PC-9 (cell line): Measurements from ENCODE around the gene TMA7B. TPM values are rescaled to one million over a fixed set of nuclear protein-coding genes. Genes with fewer than 3 reads are reported as not detected.

ENCODE experiments used
- BruUV-seq: library from RNA; stranded (reverse); fragments of 400-500 nt; replicated peaks from 2 replicates; lab custom pipeline; 2021; lab: Mats Ljungman, UMichigan
- CTCF ChIA-PET: fragments of 300-600 bp; sonication (Branson Sonifier 250); formaldehyde crosslinking; loops from one replicate; lab custom pipeline; 2022; ENCODE audit warnings: antibody characterized with exemption; lab: Charles Lee
- POLR2A ChIA-PET: fragments of 300-600 bp; sonication (Branson Sonifier 250); formaldehyde crosslinking; loops from one replicate; lab custom pipeline; 2022; ENCODE audit warnings: antibody characterized with exemption; ENCODE audit not compliant: unreplicated experiment; lab: Charles Lee
- DNase-seq, 2 experiments: peaks; one replicate each; pipeline versions ENCODE4 v3.0.0 to v3.0.0-alpha.2; 2015 to 2022; ENCODE audit warnings: mixed read lengths in 1 of 2
- H2AFZ ChIP-seq: fragments of 200-600 bp; sonication (generic); 2 replicates; pipeline ENCODE4 v1.8.1; 2017; ENCODE audit warnings: antibody characterized with exemption
- H3F3A ChIP-seq: fragments of 200-600 bp; sonication (generic); 2 replicates; pipeline ENCODE4 v1.8.1; 2017; ENCODE audit warnings: antibody characterized with exemption, mild to moderate bottlenecking, low read depth; ENCODE audit not compliant: insufficient read depth
- H3K27ac ChIP-seq: fragments of 200-600 bp; sonication (generic); 2 replicates; pipeline ENCODE4 v1.6.1; 2016; ENCODE audit warnings: mixed run types
- H3K27me3 ChIP-seq: fragments of 200-600 bp; sonication (generic); 2 replicates; pipeline ENCODE4 v1.6.1; 2016; ENCODE audit warnings: low read depth, mixed run types; ENCODE audit not compliant: insufficient read depth
- H3K36me3 ChIP-seq: fragments of 200-600 bp; sonication (generic); 2 replicates; pipeline ENCODE4 v1.6.1; 2016; ENCODE audit warnings: low read depth, mixed run types
- H3K4me1 ChIP-seq: fragments of 200-600 bp; sonication (generic); replicated peaks from 2 replicates; pipeline ENCODE4 v1.6.1; 2016; ENCODE audit warnings: mixed run types; ENCODE audit not compliant: insufficient read depth
- H3K4me2 ChIP-seq: fragments of 200-600 bp; sonication (generic); 2 replicates; pipeline ENCODE4 v1.6.1; 2017; ENCODE audit warnings: mixed run types
- H3K4me3 ChIP-seq: fragments of 200-600 bp; sonication (generic); 2 replicates; pipeline ENCODE4 v1.6.1; 2016; ENCODE audit warnings: mixed run types
- H3K79me2 ChIP-seq: fragments of 200-600 bp; sonication (generic); 2 replicates; pipeline ENCODE4 v1.6.1; 2017; ENCODE audit warnings: low read depth, mixed run types
- H3K9me2 ChIP-seq: fragments of 200-600 bp; sonication (generic); 2 replicates; pipeline ENCODE4 v1.8.1; 2017; ENCODE audit warnings: mild to moderate bottlenecking; ENCODE audit not compliant: insufficient read depth
- H3K9me3 ChIP-seq: fragments of 200-600 bp; sonication (generic); 2 replicates; pipeline ENCODE4 v1.8.1; 2016; ENCODE audit warnings: low read depth; ENCODE audit not compliant: insufficient read depth
- H4K20me1 ChIP-seq: fragments of 200-600 bp; sonication (generic); 2 replicates; pipeline ENCODE4 v1.8.1; 2017; ENCODE audit not compliant: insufficient read depth
- CTCF ChIP-seq: fragments of 200-600 bp; sonication (generic); conservative IDR thresholded peaks from 2 replicates; pipeline ENCODE4 v1.6.1; 2017; ENCODE audit warnings: mixed run types, antibody characterized with exemption, mild to moderate bottlenecking, moderate library complexity
- EZH2 ChIP-seq: fragments of 200-600 bp; sonication (generic); IDR thresholded peaks from 2 replicates; pipeline ENCODE4 v1.8.0; 2017; ENCODE audit warnings: antibody characterized with exemption, low read depth
- intact Hi-C: fragments of 100-400 bp; cut with micrococcal nuclease; formaldehyde crosslinking; loops from one replicate; pipeline ENCODE4 v1.10.0; 2022; ENCODE audit not compliant: unreplicated experiment
- total RNA-seq: library from RNA; stranded (reverse); gene quantifications from 2 replicates; pipeline ENCODE4 v1.2.3, GENCODE V29; 2021

TMA7B gene
- total RNA-seq, 1 experiment from 2014 or later: not detected

- Histone ChIP-seq H3K27me3 (peaks cover 69% of the 10 kb centered on the region), H3K9me3 (no peaks in the 10 kb centered on the region), H3K4me1 (no peaks in the 10 kb centered on the region), H3K27ac (no peak overlapping the region), H3K4me3 (no peak overlapping the region), H3K79me2 (no peaks in the 10 kb centered on the region), H3K9me2 (no peaks in the 10 kb centered on the region), H4K20me1 (no peaks in the 10 kb centered on the region; the same call in 1 of the 2 replicates), H2AFZ (no peak overlapping the region), H3K4me2 (no peak overlapping the region), H3F3A (no peaks in the 10 kb centered on the region), H3K36me3 (no peaks in the 10 kb centered on the region)
- TF ChIP-seq CTCF (no peak), EZH2 (no peak)
- DNase-seq: no peak
- POLR2A ChIA-PET: interaction anchor here (0.7 to 0.8 kb wide), 2 partner anchors 21 to 354 kb away, joined by 3 to 4 read pairs; no protein-coding TSS in a partner anchor
- BruUV-seq: no TSS peak
- CTCF ChIA-PET: no interaction called here
- intact Hi-C loops: no loop called here
These were observed 28.4 kb downstream of the TMA7B start for GRCh38 chr22:39988386-39989114.

- intact Hi-C loops: no loop called here
- no peak overlapping the region for H3K4me3 ChIP-seq
- POLR2A ChIA-PET: no interaction called here
- H2AFZ ChIP-seq: no peak overlapping the region
- no peak for DNase-seq
- H3K27me3 ChIP-seq: peaks cover 68% of the 10 kb centered on the region
- CTCF ChIA-PET: no interaction called here
- BruUV-seq: no TSS peak
- H3K9me2 ChIP-seq: no peaks in the 10 kb centered on the region
- no peaks in the 10 kb centered on the region for H4K20me1 ChIP-seq
- no peaks in the 10 kb centered on the region for H3K79me2 ChIP-seq
- H3K27ac ChIP-seq: no peak overlapping the region
- no peak for TF ChIP-seq EZH2
- no peak for TF ChIP-seq CTCF
- H3K9me3 ChIP-seq: no peaks in the 10 kb centered on the region
- H3K36me3 ChIP-seq: no peaks in the 10 kb centered on the region
- H3F3A ChIP-seq: no peaks in the 10 kb centered on the region
- no peak overlapping the region for H3K4me2 ChIP-seq
- no peaks in the 10 kb centered on the region for H3K4me1 ChIP-seq
These were observed 29.4 kb downstream of the TMA7B start for GRCh38 chr22:39989633-39990032.

- no peaks in the 10 kb centered on the region for H3K79me2 ChIP-seq
- peaks cover 59% of the 10 kb centered on the region for H3K27me3 ChIP-seq
- TF ChIP-seq EZH2 (no peak), CTCF (no peak)
- H3K4me2 ChIP-seq: no peak overlapping the region
- no peaks in the 10 kb centered on the region for H3F3A ChIP-seq
- ChIA-PET CTCF (interaction anchor here (0.6 kb wide), 1 partner anchor 65 kb away, joined by 7 read pairs; no protein-coding TSS in a partner anchor), POLR2A (no interaction called here)
- no peaks in the 10 kb centered on the region for H3K9me3 ChIP-seq
- H3K27ac ChIP-seq: no peak overlapping the region
- H3K4me1 ChIP-seq: peaks cover 4% of the 10 kb centered on the region; the same call in 1 of the 2 replicates
- H3K36me3 ChIP-seq: no peaks in the 10 kb centered on the region
- intact Hi-C loops: no loop called here
- H3K4me3 ChIP-seq: no peak overlapping the region
- no peak overlapping the region for H2AFZ ChIP-seq
- DNase-seq: no peak
- H4K20me1 ChIP-seq: no peaks in the 10 kb centered on the region
- BruUV-seq: no TSS peak
- H3K9me2 ChIP-seq: no peaks in the 10 kb centered on the region
These were observed 30.5 kb downstream of the TMA7B start for GRCh38 chr22:39990686-39991085.
